ENCODE data around the gene GPATCH1.

DNA sequence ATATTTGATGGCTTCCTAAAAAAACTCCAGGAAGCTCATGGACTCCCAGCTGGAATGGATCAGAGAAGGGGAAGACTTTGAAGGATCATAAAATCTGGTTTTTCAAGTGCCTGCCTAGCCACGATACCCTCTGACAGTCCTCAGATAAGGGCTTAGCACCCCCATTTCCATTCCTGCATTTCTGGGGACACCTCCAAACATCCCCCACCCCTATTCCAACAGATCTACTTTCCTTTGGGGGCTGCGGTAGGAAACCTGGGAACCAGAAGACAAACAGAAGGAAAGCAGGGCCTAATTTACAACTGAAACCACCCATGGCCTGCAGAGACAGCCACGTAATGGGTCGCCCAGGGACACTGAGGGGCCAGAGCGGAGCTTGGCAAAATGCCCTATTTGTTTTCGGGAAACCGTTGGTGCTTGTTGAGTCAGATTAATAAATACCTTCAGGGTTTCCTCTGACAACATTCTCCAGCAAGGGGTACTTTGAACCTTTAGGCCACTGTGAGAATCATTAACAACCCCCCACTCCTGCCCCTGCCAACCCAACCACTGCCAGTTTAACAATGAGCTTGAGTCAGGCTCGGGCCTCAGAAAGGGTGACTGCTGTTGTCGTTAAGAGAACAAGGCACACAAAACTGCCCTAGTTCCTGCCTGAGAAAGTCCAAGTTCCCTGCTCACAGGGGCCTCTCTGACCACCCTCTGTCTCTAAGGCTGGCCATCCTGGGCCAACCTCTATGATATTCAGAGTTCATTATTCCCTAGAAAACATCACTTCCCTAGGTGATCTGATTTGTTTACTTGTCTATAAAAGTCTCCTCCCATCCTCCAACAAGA is 39.8 kb upstream of the GPATCH1 start:
- TF ChIP-seq, protein P1, sequence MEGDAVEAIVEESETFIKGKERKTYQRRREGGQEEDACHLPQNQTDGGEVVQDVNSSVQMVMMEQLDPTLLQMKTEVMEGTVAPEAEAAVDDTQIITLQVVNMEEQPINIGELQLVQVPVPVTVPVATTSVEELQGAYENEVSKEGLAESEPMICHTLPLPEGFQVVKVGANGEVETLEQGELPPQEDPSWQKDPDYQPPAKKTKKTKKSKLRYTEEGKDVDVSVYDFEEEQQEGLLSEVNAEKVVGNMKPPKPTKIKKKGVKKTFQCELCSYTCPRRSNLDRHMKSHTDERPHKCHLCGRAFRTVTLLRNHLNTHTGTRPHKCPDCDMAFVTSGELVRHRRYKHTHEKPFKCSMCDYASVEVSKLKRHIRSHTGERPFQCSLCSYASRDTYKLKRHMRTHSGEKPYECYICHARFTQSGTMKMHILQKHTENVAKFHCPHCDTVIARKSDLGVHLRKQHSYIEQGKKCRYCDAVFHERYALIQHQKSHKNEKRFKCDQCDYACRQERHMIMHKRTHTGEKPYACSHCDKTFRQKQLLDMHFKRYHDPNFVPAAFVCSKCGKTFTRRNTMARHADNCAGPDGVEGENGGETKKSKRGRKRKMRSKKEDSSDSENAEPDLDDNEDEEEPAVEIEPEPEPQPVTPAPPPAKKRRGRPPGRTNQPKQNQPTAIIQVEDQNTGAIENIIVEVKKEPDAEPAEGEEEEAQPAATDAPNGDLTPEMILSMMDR (IDR thresholded peaks at IDR 0.05): no peak
- TF ChIP-seq POLR2A (IDR thresholded peaks at IDR 0.05): no peak

Data from esophagus squamous epithelium (tissue), 4 donors.